Left lobe of liver (tissue), 2 donors: Measurements from ENCODE around the gene PAM16. TPM values are rescaled to one million over a fixed set of nuclear protein-coding genes. Genes with fewer than 3 reads are reported as not detected.
"Not testable (repeated sequence)": the region's sequence is repeated elsewhere in the genome, so short reads cannot be mapped to it uniquely, and the experiment has no call there.

Experiments used
- ATAC-seq: fragments of 200-7000 bp; cut with Tn5 transposase; one replicate; pipeline ENCODE4 v1.9.1; 2020; ENCODE audit warnings: mild to moderate bottlenecking, moderate library complexity
- DNase-seq: peaks from one replicate; pipeline ENCODE4 v3.0.0-alpha.2; 2020; ENCODE audit warnings: low spot score
- total RNA-seq: library from RNA; stranded (reverse); gene quantifications from one replicate; pipeline ENCODE4 v1.2.1, GENCODE V29; 2021
- donor health status: DM: no; HTN: no; CAD: no; lungs with moderate emphysema.
- donor health status: DM: no; HTN: yes; CAD: no.

Gene PAM16
- total RNA-seq, 1 donor from 2014 or later: 41.0 TPM

GRCh38 chr16:4337540-4338088 is 13.5 kb downstream of the PAM16 start:
- DNase-seq (no peak), ATAC-seq (no peak)

GRCh38 chr16:4336701-4337539 is 14.2 kb downstream of the PAM16 start:
- ATAC-seq: peak; percentile 4

GRCh38 chr16:4334724-4335495 is 16.2 kb downstream of the PAM16 start:
- DNase-seq (no peak), ATAC-seq (no peak)

More at GRCh38 chr16:4336701-4337539, 14.2 kb downstream of the PAM16 start:
- DNase-seq: no peak

GRCh38 chr16:4333714-4334113 is 17.4 kb downstream of the PAM16 start:
- ATAC-seq: peak; percentile 3
- DNase-seq: not testable (repeated sequence)

- DNase-seq: no peak
- ATAC-seq: no peak
These were observed 17.8 kb downstream of the PAM16 start for GRCh38 chr16:4333308-4333638.

GRCh38 chr16:4332623-4333307 is 18.4 kb downstream of the PAM16 start:
- DNase-seq: no peak
- ATAC-seq: no peak

GRCh38 chr16:4332083-4332482 is 19.0 kb downstream of the PAM16 start:
- ATAC-seq: no peak
- no peak for DNase-seq

- ATAC-seq (peak; percentile 82), DNase-seq (peak; percentile 81)
These were observed 20.7 kb downstream of the PAM16 start for GRCh38 chr16:4330277-4330874.

- DNase-seq: no peak
These were observed 22.0 kb downstream of the PAM16 start for GRCh38 chr16:4328782-4329775.

GRCh38 chr16:4328046-4328781 is 22.9 kb downstream of the PAM16 start:
- peak; percentile 72 for DNase-seq
- peak; percentile 77 for ATAC-seq

More at GRCh38 chr16:4328782-4329775, 22.0 kb downstream of the PAM16 start:
- peak; percentile 6 for ATAC-seq

GRCh38 chr16:4327386-4328045 is 23.6 kb downstream of the PAM16 start:
- no peak for ATAC-seq
- DNase-seq: no peak

- no peak for DNase-seq
- ATAC-seq: no peak
These were observed 25.8 kb downstream of the PAM16 start for GRCh38 chr16:4325253-4325758.

GRCh38 chr16:4324492-4325252 is 26.4 kb downstream of the PAM16 start:
- ATAC-seq: no peak
- no peak for DNase-seq

GRCh38 chr16:4323845-4324488 is 27.2 kb downstream of the PAM16 start:
- peak; percentile 47 for DNase-seq

GRCh38 chr16:4323071-4323844 is 27.9 kb downstream of the PAM16 start:
- DNase-seq (peak; percentile 45), ATAC-seq (peak; percentile 5)

More at GRCh38 chr16:4323845-4324488, 27.2 kb downstream of the PAM16 start:
- ATAC-seq: peak; percentile 16
